ENCODE results near the gene ARHGAP45.

ARHGAP45 gene

DNA sequence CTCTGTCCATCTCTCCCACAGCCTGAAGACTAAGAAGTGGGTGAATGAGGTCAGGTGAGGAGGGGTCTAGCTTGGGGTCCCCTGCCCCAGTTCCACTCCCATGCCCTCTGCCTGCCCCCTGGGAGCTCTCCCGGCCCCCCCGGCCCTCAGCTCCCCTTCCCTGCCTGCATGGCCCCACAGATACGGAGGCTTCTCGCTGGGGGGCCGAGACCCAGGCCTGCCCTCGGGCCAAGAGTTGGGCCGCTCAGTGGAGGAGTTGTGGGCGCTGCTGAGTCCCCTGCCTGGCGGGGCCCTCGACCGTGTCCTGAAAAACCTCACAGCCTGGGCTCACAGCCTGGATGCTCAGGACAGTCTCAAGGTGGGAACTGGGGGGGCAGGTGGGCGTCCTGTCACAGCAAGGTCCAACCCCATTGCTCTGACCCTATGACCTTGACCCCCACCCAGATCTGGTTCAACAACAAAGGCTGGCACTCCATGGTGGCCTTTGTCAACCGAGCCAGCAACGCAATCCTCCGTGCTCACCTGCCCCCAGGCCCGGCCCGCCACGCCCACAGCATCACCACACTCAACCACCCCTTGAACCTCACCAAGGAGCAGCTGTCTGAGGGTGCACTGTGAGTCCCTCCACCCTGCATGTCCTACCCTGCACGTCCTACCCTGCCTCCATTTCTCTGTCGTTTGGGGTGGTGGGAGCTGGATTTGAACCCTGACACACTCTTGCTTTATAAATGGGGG, 10.9 kb upstream of the ARHGAP45 start:
- Histone ChIP-seq H3K9me2 (replicated peaks; ENCODE audit: control insufficient read depth, low read length) (no peaks in the 10 kb centered on the region), H3K27ac (ENCODE audit: low read depth, low read length) (no peak overlapping the region), H4K20me1 (ENCODE audit: control insufficient read depth, insufficient read depth, low read depth, low read length) (no peaks in the 10 kb centered on the region), H3K27me3 (ENCODE audit: control insufficient read depth, low read length) (no peaks in the 10 kb centered on the region), H3K36me3 (ENCODE audit: control insufficient read depth, low read length) (peaks cover 17% of the 10 kb centered on the region), H3K79me2 (ENCODE audit: control insufficient read depth, low read length) (no peaks in the 10 kb centered on the region), H3K4me3 (ENCODE audit: low read length) (no peak overlapping the region), H3K9me3 (ENCODE audit: control insufficient read depth, insufficient read depth, low read length) (no peaks in the 10 kb centered on the region), H3K4me2 (ENCODE audit: low read length) (no peak overlapping the region), H3F3A (ENCODE audit: control insufficient read depth, insufficient read depth) (no peaks in the 10 kb centered on the region), H3K4me1 (ENCODE audit: control insufficient read depth, low read length) (peaks cover 10% of the 10 kb centered on the region; the same call in 1 of the 2 replicates)
- no peak for TF ChIP-seq EZH2phosphoT487 (IDR thresholded peaks at IDR 0.05; ENCODE audit: borderline replicate concordance, low read length)
- TF ChIP-seq CTCF (IDR thresholded peaks at IDR 0.05; ENCODE audit: low read depth, low read length, poor library complexity, severe bottlenecking), result no peak

DNA sequence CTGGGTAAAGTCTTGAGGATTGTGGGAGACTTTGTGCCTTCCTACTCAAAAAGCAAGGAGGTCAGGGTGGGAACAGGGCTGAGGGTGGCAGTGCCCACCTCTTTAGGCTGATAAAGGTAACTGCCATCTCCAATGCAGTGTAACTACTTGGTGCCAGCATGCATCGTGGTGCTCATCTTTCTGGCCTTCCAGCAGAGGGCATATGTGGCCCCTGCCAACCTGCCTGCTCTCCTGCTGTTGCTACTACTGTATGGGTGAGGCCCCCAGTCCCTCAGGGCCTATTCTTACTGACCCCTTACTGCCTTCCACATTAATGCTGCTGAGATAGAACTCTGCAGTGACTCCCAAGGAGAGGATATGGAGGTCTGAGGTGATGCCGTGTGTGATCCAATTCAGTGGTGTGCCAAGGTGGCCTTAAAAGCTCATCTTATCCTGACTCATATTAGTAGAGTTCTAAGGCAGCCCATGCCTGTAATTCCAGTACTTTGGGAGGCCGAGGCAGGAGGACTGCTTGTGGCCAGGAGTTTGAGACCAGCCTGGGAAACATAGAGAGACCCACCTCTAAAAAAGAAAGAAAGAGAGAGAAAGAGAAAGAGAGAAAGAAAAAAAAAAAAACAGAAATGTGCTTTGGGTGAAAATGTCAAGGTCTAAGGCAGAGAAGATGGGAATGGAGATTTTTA, 9.7 kb upstream of the ARHGAP45 start:
- Histone ChIP-seq H3K4me1 (ENCODE audit: control insufficient read depth, low read length) (peaks cover 10% of the 10 kb centered on the region; the same call in 1 of the 2 replicates), H3K4me3 (ENCODE audit: low read length) (no peak overlapping the region), H3K27me3 (ENCODE audit: control insufficient read depth, low read length) (no peaks in the 10 kb centered on the region), H4K20me1 (ENCODE audit: control insufficient read depth, insufficient read depth, low read depth, low read length) (no peaks in the 10 kb centered on the region), H3F3A (ENCODE audit: control insufficient read depth, insufficient read depth) (no peaks in the 10 kb centered on the region), H3K79me2 (ENCODE audit: control insufficient read depth, low read length) (no peaks in the 10 kb centered on the region), H3K27ac (ENCODE audit: low read depth, low read length) (no peak overlapping the region), H3K36me3 (ENCODE audit: control insufficient read depth, low read length) (peaks cover 19% of the 10 kb centered on the region), H3K9me2 (replicated peaks; ENCODE audit: control insufficient read depth, low read length) (no peaks in the 10 kb centered on the region), H3K9me3 (ENCODE audit: control insufficient read depth, insufficient read depth, low read length) (no peaks in the 10 kb centered on the region), H3K4me2 (ENCODE audit: low read length) (no peak overlapping the region)
- TF ChIP-seq CTCF (IDR thresholded peaks at IDR 0.05; ENCODE audit: low read depth, low read length, poor library complexity, severe bottlenecking) (peak; percentile 62), EZH2phosphoT487 (IDR thresholded peaks at IDR 0.05; ENCODE audit: borderline replicate concordance, low read length) (no peak)

GRCh38 chr19:1058112-1058511, 8.9 kb upstream of the ARHGAP45 start:
- peaks cover 21% of the 10 kb centered on the region for H3K36me3 ChIP-seq (ENCODE audit: control insufficient read depth, low read length)
- no peaks in the 10 kb centered on the region for H3K9me2 ChIP-seq (replicated peaks; ENCODE audit: control insufficient read depth, low read length)
- H3K27me3 ChIP-seq (ENCODE audit: control insufficient read depth, low read length), result no peaks in the 10 kb centered on the region
- no peaks in the 10 kb centered on the region for H3F3A ChIP-seq (ENCODE audit: control insufficient read depth, insufficient read depth)
- H3K4me1 ChIP-seq (ENCODE audit: control insufficient read depth, low read length), result peaks cover 10% of the 10 kb centered on the region; the same call in 1 of the 2 replicates
- H3K79me2 ChIP-seq (ENCODE audit: control insufficient read depth, low read length), result no peaks in the 10 kb centered on the region
- no peaks in the 10 kb centered on the region for H4K20me1 ChIP-seq (ENCODE audit: control insufficient read depth, insufficient read depth, low read depth, low read length)
- no peaks in the 10 kb centered on the region for H3K9me3 ChIP-seq (ENCODE audit: control insufficient read depth, insufficient read depth, low read length)
- H3K27ac ChIP-seq (ENCODE audit: low read depth, low read length), result no peak overlapping the region
- TF ChIP-seq CTCF (IDR thresholded peaks at IDR 0.05; ENCODE audit: low read depth, low read length, poor library complexity, severe bottlenecking) (no peak), EZH2phosphoT487 (IDR thresholded peaks at IDR 0.05; ENCODE audit: borderline replicate concordance, low read length) (no peak)
- no peak overlapping the region for H3K4me3 ChIP-seq (ENCODE audit: low read length)
- H3K4me2 ChIP-seq (ENCODE audit: low read length), result no peak overlapping the region

Data from DOHH2 (cell line).